Nephron (organoid): ENCODE measurements around the gene ACVR2A.

Source experiments
- H3K27ac Mint-ChIP-seq, 3 experiments: 2 replicates each; pipeline ENCODE4 v1.8.0; 2020; ENCODE audit warnings: mixed read lengths in 3 of 3, mild to moderate bottlenecking in 2 of 3, moderate library complexity in 1 of 3
- H3K27me3 Mint-ChIP-seq: 2 replicates; pipeline ENCODE4 v1.8.0; 2021; ENCODE audit warnings: low read depth, mild to moderate bottlenecking, moderate library complexity, mixed read lengths
- H3K36me3 Mint-ChIP-seq: 2 replicates; pipeline ENCODE4 v1.8.0; 2020; ENCODE audit warnings: low read depth, mixed read lengths
- H3K4me1 Mint-ChIP-seq: 2 replicates; pipeline ENCODE4 v1.8.0; 2020; ENCODE audit warnings: mixed read lengths
- H3K4me3 Mint-ChIP-seq, 3 experiments: 2 replicates each; pipeline ENCODE4 v1.8.0; 2020; ENCODE audit warnings: mild to moderate bottlenecking in 3 of 3, mixed read lengths in 3 of 3, moderate library complexity in 2 of 3
- H3K9me3 Mint-ChIP-seq: 2 replicates; pipeline ENCODE4 v1.8.0; 2020; ENCODE audit warnings: mixed read lengths
- CTCF ChIP-seq, 3 experiments: fragments of 200-600 bp; sonication (generic); IDR thresholded peaks; one replicate each; pipeline ENCODE4 v1.5.0; 2021; ENCODE audit warnings: antibody characterized with exemption in 3 of 3; ENCODE audit not compliant: unreplicated experiment in 3 of 3

Gene ACVR2A

GRCh38 chr2:147968571-147968970, 123.7 kb downstream of the ACVR2A start:
- H3K27me3 Mint-ChIP-seq, result no peaks in the 10 kb centered on the region
- TF ChIP-seq CTCF (IDR thresholded peaks at IDR 0.05; ENCODE audit: unreplicated experiment in 3 of 3), result no peak
- peaks cover 48% of the 10 kb centered on the region for H3K9me3 Mint-ChIP-seq
- H3K36me3 Mint-ChIP-seq, result peaks cover 83% of the 10 kb centered on the region
- H3K4me3 Mint-ChIP-seq, result no peak overlapping the region
- no peak overlapping the region for H3K27ac Mint-ChIP-seq
- H3K4me1 Mint-ChIP-seq, result no peaks in the 10 kb centered on the region

GRCh38 chr2:147976102-147976501, 131.3 kb downstream of the ACVR2A start:
- H3K27ac Mint-ChIP-seq, result peak overlapping the region in 1 of 3 experiments; percentile 14
- no peaks in the 10 kb centered on the region for H3K4me1 Mint-ChIP-seq
- H3K27me3 Mint-ChIP-seq, result no peaks in the 10 kb centered on the region
- TF ChIP-seq CTCF (IDR thresholded peaks at IDR 0.05; ENCODE audit: unreplicated experiment in 3 of 3), result no peak
- peaks cover 45% of the 10 kb centered on the region for H3K36me3 Mint-ChIP-seq
- H3K4me3 Mint-ChIP-seq, result no peak overlapping the region
- peaks cover 19% of the 10 kb centered on the region for H3K9me3 Mint-ChIP-seq

GRCh38 chr2:147977679-147978078, 132.8 kb downstream of the ACVR2A start:
- H3K4me3 Mint-ChIP-seq, result no peak overlapping the region
- no peaks in the 10 kb centered on the region for H3K27me3 Mint-ChIP-seq
- TF ChIP-seq CTCF (IDR thresholded peaks at IDR 0.05; ENCODE audit: unreplicated experiment in 3 of 3), result no peak
- no peaks in the 10 kb centered on the region for H3K4me1 Mint-ChIP-seq
- H3K9me3 Mint-ChIP-seq, result peaks cover 19% of the 10 kb centered on the region
- H3K36me3 Mint-ChIP-seq, result peaks cover 39% of the 10 kb centered on the region
- H3K27ac Mint-ChIP-seq, result no peak overlapping the region
